C4-2B (cell line): Measurements from ENCODE around the gene PGM3.

Experiments
- CTCF ChIP-seq: fragments of 450-650 bp; conservative IDR thresholded peaks from 2 replicates; pipeline ENCODE4 v1.5.1; 2017; ENCODE audit warnings: mild to moderate bottlenecking
- ZFX ChIP-seq: fragments of 450-650 bp; IDR thresholded peaks from 2 replicates; pipeline ENCODE4 v1.6.1; 2017

- TF ChIP-seq CTCF (no peak), ZFX (no peak)
Measured at GRCh38 chr6:83155794-83156193, 37.3 kb downstream of the PGM3 start.
